GM19240 (cell line): ENCODE measurements around the gene PANK1.
A peak's percentile ranks its signal among the peaks of the same experiment; 100 is the strongest.
"Not testable (repeated sequence)": the region's sequence is repeated elsewhere in the genome, so short reads cannot be mapped to it uniquely, and the experiment has no call there.

ENCODE experiments used
- DNase-seq: peaks from one replicate; pipeline ENCODE4 v3.0.0; 2011; ENCODE audit warnings: low spot score; ENCODE audit not compliant: insufficient read length

PANK1 gene

GRCh38 chr10:89621438-89621837, 23.6 kb downstream of the PANK1 start:
- no peak for DNase-seq

GRCh38 chr10:89620296-89620695, 24.7 kb downstream of the PANK1 start:
- not testable (repeated sequence) for DNase-seq

GRCh38 chr10:89615824-89616223, 29.2 kb downstream of the PANK1 start:
- no peak for DNase-seq

- no peak for DNase-seq
These were observed 29.9 kb downstream of the PANK1 start for GRCh38 chr10:89615112-89615511.

- DNase-seq: no peak
These were observed 31.5 kb downstream of the PANK1 start for GRCh38 chr10:89613582-89613981.

- DNase-seq: no peak
These were observed 33.8 kb downstream of the PANK1 start for GRCh38 chr10:89611282-89611681.

- DNase-seq: peak; percentile 16
These were observed 35.2 kb downstream of the PANK1 start for GRCh38 chr10:89609833-89610346.

GRCh38 chr10:89604200-89604599, 40.8 kb downstream of the PANK1 start:
- DNase-seq: no peak

GRCh38 chr10:89602919-89603318, 42.1 kb downstream of the PANK1 start:
- no peak for DNase-seq

GRCh38 chr10:89601728-89602361, 43.2 kb downstream of the PANK1 start:
- DNase-seq: no peak

- no peak for DNase-seq
These were observed 45.0 kb downstream of the PANK1 start for GRCh38 chr10:89600041-89600440.

- DNase-seq: no peak
These were observed 52.0 kb downstream of the PANK1 start for GRCh38 chr10:89593043-89593442.

- DNase-seq: no peak
These were observed 52.5 kb downstream of the PANK1 start for GRCh38 chr10:89592539-89592938.

GRCh38 chr10:89591796-89592271, 53.2 kb downstream of the PANK1 start:
- no peak for DNase-seq

GRCh38 chr10:89591111-89591795, 53.8 kb downstream of the PANK1 start:
- DNase-seq: no peak

- DNase-seq: no peak
These were observed 54.7 kb downstream of the PANK1 start for GRCh38 chr10:89590326-89590725.

- DNase-seq: no peak
These were observed 55.8 kb downstream of the PANK1 start for GRCh38 chr10:89589101-89589720.

GRCh38 chr10:89588671-89589070, 56.4 kb downstream of the PANK1 start:
- DNase-seq: no peak

GRCh38 chr10:89582022-89582421, 63.0 kb downstream of the PANK1 start:
- DNase-seq: no peak

- DNase-seq: no peak
These were observed 64.8 kb downstream of the PANK1 start for GRCh38 chr10:89580243-89580642.

- no peak for DNase-seq
These were observed 68.3 kb downstream of the PANK1 start for GRCh38 chr10:89576696-89577095.

GRCh38 chr10:89576022-89576421, 69.0 kb downstream of the PANK1 start:
- no peak for DNase-seq
